ENCODE results near the gene STK10.

STK10 gene

GRCh38 chr5:172144931-172145869, 42.8 kb downstream of the STK10 start:
- no peak for TF ChIP-seq CTCF (IDR thresholded peaks at IDR 0.05; ENCODE audit: control insufficient read depth, insufficient read depth, low read depth, low read length, missing control alignments)

GRCh38 chr5:172144291-172144815, 43.7 kb downstream of the STK10 start:
- DNase-seq (ENCODE audit: low read depth), result no peak
- no peak overlapping the region for H3K4me3 ChIP-seq (ENCODE audit: control insufficient read depth, low read depth, low read length)
- no peak for TF ChIP-seq CTCF (IDR thresholded peaks at IDR 0.05; ENCODE audit: control insufficient read depth, insufficient read depth, low read depth, low read length, missing control alignments)

More at GRCh38 chr5:172144931-172145869, 42.8 kb downstream of the STK10 start:
- no peak for DNase-seq (ENCODE audit: low read depth)
- no peak overlapping the region for H3K4me3 ChIP-seq (ENCODE audit: control insufficient read depth, low read depth, low read length)

GRCh38 chr5:172143875-172144274, 44.1 kb downstream of the STK10 start:
- DNase-seq (ENCODE audit: low read depth), result no peak
- H3K4me3 ChIP-seq (ENCODE audit: control insufficient read depth, low read depth, low read length), result no peak overlapping the region
- no peak for TF ChIP-seq CTCF (IDR thresholded peaks at IDR 0.05; ENCODE audit: control insufficient read depth, insufficient read depth, low read depth, low read length, missing control alignments)

- TF ChIP-seq CTCF (IDR thresholded peaks at IDR 0.05; ENCODE audit: control insufficient read depth, insufficient read depth, low read depth, low read length, missing control alignments), result no peak
- no peak for DNase-seq (ENCODE audit: low read depth)
- no peak overlapping the region for H3K4me3 ChIP-seq (ENCODE audit: control insufficient read depth, low read depth, low read length)
Measured at GRCh38 chr5:172142709-172143215, 45.3 kb downstream of the STK10 start.

DNA sequence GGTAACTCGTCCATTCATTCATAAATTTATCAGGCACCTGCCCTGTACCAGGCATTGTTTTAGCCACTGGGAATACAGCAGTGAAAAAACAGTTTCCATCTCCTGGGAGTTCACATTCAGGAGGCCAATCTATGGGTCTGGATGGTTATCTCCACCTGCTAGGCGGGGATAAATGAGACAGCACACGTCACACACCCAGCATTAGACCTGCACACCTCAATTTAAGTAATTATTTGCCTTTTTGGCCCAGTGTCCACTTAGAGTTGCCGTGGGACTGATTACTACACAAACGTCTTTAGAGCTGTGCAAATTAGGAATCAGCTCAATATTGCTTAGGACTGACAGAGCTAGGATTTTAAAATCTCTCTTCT, 46.1 kb downstream of the STK10 start:
- no peak overlapping the region for H3K4me3 ChIP-seq (ENCODE audit: control insufficient read depth, low read depth, low read length)
- DNase-seq (ENCODE audit: low read depth), result no peak
- TF ChIP-seq CTCF (IDR thresholded peaks at IDR 0.05; ENCODE audit: control insufficient read depth, insufficient read depth, low read depth, low read length, missing control alignments), result no peak

DNA sequence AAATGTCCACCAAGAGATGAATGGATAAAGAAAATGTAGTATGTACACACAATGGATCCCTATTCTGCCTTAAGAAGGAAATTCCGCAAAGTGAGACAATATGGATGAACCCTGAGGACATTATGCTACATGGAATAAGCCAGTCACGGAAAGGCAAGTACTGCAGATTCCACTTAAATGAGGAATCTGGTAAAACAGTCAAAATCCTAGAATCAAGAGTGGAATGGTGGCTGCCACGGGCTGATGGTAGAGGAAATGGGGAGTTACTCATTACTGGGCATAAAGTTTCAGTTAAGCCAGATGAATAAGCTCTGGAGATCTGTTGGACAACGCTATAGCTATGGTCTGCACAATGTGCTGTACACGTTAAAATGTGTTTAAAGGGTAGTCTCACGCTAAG, 47.2 kb downstream of the STK10 start:
- no peak for DNase-seq (ENCODE audit: low read depth)
- H3K4me3 ChIP-seq (ENCODE audit: control insufficient read depth, low read depth, low read length), result no peak overlapping the region
- no peak for TF ChIP-seq CTCF (IDR thresholded peaks at IDR 0.05; ENCODE audit: control insufficient read depth, insufficient read depth, low read depth, low read length, missing control alignments)
